Esophagus muscularis mucosa (tissue), 4 donors: ENCODE data around the gene KMT2E.

Experiments
- CTCF ChIP-seq, 3 experiments: fragments of 200-600 bp in 2 of 3; fragments of 450-650 bp in 1 of 3; sonication (generic) in 2 of 3; IDR thresholded peaks; one replicate each; pipeline ENCODE4 v1.5.1; 2017 to 2019; ENCODE audit warnings: antibody characterized with exemption in 3 of 3, mild to moderate bottlenecking in 2 of 3, moderate library complexity in 1 of 3
- EP300 ChIP-seq: sonication (generic); formaldehyde crosslinking; IDR thresholded peaks from one replicate; pipeline ENCODE4 v1.6.1; 2017; ENCODE audit warnings: antibody characterized with exemption
- POLR2A ChIP-seq: fragments of 450-650 bp; IDR thresholded peaks from one replicate; pipeline ENCODE4 v1.6.1; 2017; ENCODE audit warnings: antibody characterized with exemption, moderate library complexity, mild to moderate bottlenecking, low read depth

GRCh38 chr7:105000200-105000599, 13.8 kb upstream of the KMT2E start:
- TF ChIP-seq POLR2A, result no peak
- TF ChIP-seq CTCF (IDR thresholded peaks at IDR 0.05), result no peak
- TF ChIP-seq EP300, result no peak
